ENCODE data around the gene CHD2.

Gene CHD2

GRCh38 chr15:92932946-92933649 lies 33.0 kb downstream of the CHD2 start:
- DNase-seq, result no peak

- no peak for DNase-seq
These were observed 33.7 kb downstream of the CHD2 start for GRCh38 chr15:92933831-92934230.

- no peak for DNase-seq
These were observed 34.6 kb downstream of the CHD2 start for GRCh38 chr15:92934716-92935115.

- no peak for DNase-seq
These were observed 36.0 kb downstream of the CHD2 start for GRCh38 chr15:92936138-92936537.

- no peak for DNase-seq
These were observed 36.6 kb downstream of the CHD2 start for GRCh38 chr15:92936693-92937092.

GRCh38 chr15:92937901-92938300 lies 37.8 kb downstream of the CHD2 start:
- DNase-seq, result no peak

GRCh38 chr15:92938387-92938786 lies 38.3 kb downstream of the CHD2 start:
- no peak for DNase-seq

- no peak for DNase-seq
These were observed 41.5 kb downstream of the CHD2 start for GRCh38 chr15:92941668-92942067.

GRCh38 chr15:92942706-92943105 lies 42.6 kb downstream of the CHD2 start:
- no peak for DNase-seq

GRCh38 chr15:92943581-92943980 lies 43.5 kb downstream of the CHD2 start:
- no peak for DNase-seq

GRCh38 chr15:92944946-92945521 lies 44.9 kb downstream of the CHD2 start:
- no peak for DNase-seq

- DNase-seq, result no peak
These were observed 47.1 kb downstream of the CHD2 start for GRCh38 chr15:92947071-92947730.

- no peak for DNase-seq
These were observed 49.6 kb downstream of the CHD2 start for GRCh38 chr15:92949604-92950249.

GRCh38 chr15:92951800-92952457 lies 51.8 kb downstream of the CHD2 start:
- DNase-seq, result no peak

- no peak for DNase-seq
These were observed 52.3 kb downstream of the CHD2 start for GRCh38 chr15:92952458-92952850.

- no peak for DNase-seq
These were observed 53.4 kb downstream of the CHD2 start for GRCh38 chr15:92953566-92953965.

GRCh38 chr15:92954002-92954401 lies 53.9 kb downstream of the CHD2 start:
- DNase-seq, result no peak

GRCh38 chr15:92954578-92954977 lies 54.5 kb downstream of the CHD2 start:
- no peak for DNase-seq

- no peak for DNase-seq
These were observed 55.6 kb downstream of the CHD2 start for GRCh38 chr15:92955706-92956105.

GRCh38 chr15:92958105-92958504 lies 58.0 kb downstream of the CHD2 start:
- DNase-seq, result no peak

- DNase-seq, result no peak
These were observed 59.1 kb downstream of the CHD2 start for GRCh38 chr15:92959219-92959618.

- DNase-seq, result no peak
These were observed 61.0 kb downstream of the CHD2 start for GRCh38 chr15:92960996-92961681.

- no peak for DNase-seq
These were observed 62.8 kb downstream of the CHD2 start for GRCh38 chr15:92962914-92963313.
